ENCODE results near the gene PANX1.

DNA sequence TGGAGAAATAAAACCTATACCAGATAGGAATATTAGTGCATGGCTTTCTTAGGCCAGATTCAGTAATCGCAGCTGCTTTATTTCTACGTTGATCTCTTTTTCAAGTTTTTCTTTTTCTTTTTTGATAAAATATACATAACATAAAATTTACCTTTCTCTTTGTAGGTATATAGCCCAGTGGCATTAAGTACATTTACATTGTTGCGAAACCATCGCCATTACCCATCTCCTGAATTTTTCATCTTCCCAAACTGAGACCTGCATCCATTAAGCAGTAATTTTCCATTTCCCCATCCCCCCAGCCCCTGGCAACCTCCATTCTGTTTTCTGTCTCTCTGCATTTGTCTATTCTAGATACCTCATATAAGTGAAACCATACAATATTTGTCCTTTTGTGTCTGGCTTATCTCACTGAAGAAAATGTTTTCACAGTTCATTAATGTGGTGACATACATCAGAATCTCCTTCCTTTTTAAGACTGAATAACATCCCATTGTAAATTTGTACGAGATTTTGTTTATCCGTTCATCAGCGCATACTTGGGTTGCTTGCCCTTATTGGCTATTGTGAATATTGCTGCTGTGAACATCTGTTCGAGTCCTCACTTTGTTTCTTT lies 41.4 kb downstream of the PANX1 start:
- no peak for TF ChIP-seq POLR2A (IDR thresholded peaks at IDR 0.05)
- TF ChIP-seq, protein P1, sequence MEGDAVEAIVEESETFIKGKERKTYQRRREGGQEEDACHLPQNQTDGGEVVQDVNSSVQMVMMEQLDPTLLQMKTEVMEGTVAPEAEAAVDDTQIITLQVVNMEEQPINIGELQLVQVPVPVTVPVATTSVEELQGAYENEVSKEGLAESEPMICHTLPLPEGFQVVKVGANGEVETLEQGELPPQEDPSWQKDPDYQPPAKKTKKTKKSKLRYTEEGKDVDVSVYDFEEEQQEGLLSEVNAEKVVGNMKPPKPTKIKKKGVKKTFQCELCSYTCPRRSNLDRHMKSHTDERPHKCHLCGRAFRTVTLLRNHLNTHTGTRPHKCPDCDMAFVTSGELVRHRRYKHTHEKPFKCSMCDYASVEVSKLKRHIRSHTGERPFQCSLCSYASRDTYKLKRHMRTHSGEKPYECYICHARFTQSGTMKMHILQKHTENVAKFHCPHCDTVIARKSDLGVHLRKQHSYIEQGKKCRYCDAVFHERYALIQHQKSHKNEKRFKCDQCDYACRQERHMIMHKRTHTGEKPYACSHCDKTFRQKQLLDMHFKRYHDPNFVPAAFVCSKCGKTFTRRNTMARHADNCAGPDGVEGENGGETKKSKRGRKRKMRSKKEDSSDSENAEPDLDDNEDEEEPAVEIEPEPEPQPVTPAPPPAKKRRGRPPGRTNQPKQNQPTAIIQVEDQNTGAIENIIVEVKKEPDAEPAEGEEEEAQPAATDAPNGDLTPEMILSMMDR (IDR thresholded peaks at IDR 0.05): no peak

Data from right lobe of liver (tissue), 4 donors.